Breast epithelium (tissue), 3 donors: ENCODE results near the gene UPF3A.

Experiments used
- POLR2A ChIP-seq: fragments of 450-650 bp; IDR thresholded peaks from one replicate; pipeline ENCODE4 v1.6.1; 2016; ENCODE audit warnings: antibody characterized with exemption, mild to moderate bottlenecking, moderate library complexity
- POLR2AphosphoS5 ChIP-seq, 3 donors: sonication (generic); formaldehyde crosslinking; IDR thresholded peaks; one replicate each; pipeline ENCODE4 v1.6.1; 2017; ENCODE audit warnings: antibody characterized with exemption in 3 of 3
- TF ChIP-seq, protein P1 (sequence below), 3 donors: fragments of 450-650 bp; IDR thresholded peaks; one replicate each; pipeline ENCODE4 v1.5.1; 2016 to 2017; ENCODE audit warnings: antibody characterized with exemption in 3 of 3, mild to moderate bottlenecking in 3 of 3, moderate library complexity in 3 of 3

DNA sequence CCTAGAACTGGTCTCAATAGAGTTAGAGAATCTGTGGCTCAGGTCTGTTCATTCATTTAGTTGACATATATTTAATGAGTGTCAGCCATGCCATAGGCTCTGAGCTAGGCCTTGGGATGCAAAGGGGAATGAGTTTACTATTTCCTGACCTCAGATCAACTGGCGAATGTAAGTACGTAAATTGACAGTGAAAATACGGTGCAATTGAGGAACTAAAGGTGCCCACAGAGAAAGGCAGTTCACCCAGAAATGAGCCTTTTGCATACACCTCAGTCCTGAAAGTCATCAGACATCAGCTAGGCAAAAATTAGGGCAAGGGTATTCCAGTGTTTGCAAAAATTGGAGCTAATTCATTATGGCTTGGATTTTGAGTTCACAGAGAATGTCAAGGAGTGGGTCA, 20.6 kb upstream of the UPF3A start:
- TF ChIP-seq POLR2AphosphoS5 (IDR thresholded peaks at IDR 0.05) (no peak), POLR2A (no peak)
- TF ChIP-seq, protein P1, sequence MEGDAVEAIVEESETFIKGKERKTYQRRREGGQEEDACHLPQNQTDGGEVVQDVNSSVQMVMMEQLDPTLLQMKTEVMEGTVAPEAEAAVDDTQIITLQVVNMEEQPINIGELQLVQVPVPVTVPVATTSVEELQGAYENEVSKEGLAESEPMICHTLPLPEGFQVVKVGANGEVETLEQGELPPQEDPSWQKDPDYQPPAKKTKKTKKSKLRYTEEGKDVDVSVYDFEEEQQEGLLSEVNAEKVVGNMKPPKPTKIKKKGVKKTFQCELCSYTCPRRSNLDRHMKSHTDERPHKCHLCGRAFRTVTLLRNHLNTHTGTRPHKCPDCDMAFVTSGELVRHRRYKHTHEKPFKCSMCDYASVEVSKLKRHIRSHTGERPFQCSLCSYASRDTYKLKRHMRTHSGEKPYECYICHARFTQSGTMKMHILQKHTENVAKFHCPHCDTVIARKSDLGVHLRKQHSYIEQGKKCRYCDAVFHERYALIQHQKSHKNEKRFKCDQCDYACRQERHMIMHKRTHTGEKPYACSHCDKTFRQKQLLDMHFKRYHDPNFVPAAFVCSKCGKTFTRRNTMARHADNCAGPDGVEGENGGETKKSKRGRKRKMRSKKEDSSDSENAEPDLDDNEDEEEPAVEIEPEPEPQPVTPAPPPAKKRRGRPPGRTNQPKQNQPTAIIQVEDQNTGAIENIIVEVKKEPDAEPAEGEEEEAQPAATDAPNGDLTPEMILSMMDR (IDR thresholded peaks at IDR 0.05): no peak
